ENCODE results near the gene BBS9. TPM values are rescaled to one million over a fixed set of nuclear protein-coding genes. Genes with fewer than 3 reads are reported as not detected.
A peak's percentile ranks its signal among the peaks of the same experiment; 100 is the strongest.

The BBS9 gene
- total RNA-seq, 2 donors from 2014 or later = 16.6 to 17.8 TPM

GRCh38 chr7:33614357-33615117, 485.2 kb downstream of the BBS9 start:
- no peak overlapping the region for H3K4me3 Mint-ChIP-seq
- peaks cover 4 to 12% of the 10 kb centered on the region in 2 donors for H3K4me1 Mint-ChIP-seq (ENCODE audit: low read depth in 2 of 2)
- peaks cover 6% of the 10 kb centered on the region for H3K9me3 Mint-ChIP-seq
- peak overlapping the region in 1 of 2 donors; percentile 44 for H3K27ac Mint-ChIP-seq
- no peaks in the 10 kb centered on the region for H3K27me3 Mint-ChIP-seq
- ATAC-seq (no peak), DNase-seq (ENCODE audit: low spot score) (no peak)
- H3K36me3 Mint-ChIP-seq = peaks cover 21% of the 10 kb centered on the region

GRCh38 chr7:33616752-33617151, 487.4 kb downstream of the BBS9 start:
- H3K4me3 Mint-ChIP-seq = no peak overlapping the region
- H3K27me3 Mint-ChIP-seq = no peaks in the 10 kb centered on the region
- peaks cover 38% of the 10 kb centered on the region for H3K36me3 Mint-ChIP-seq
- peaks cover 4 to 10% of the 10 kb centered on the region in 2 donors for H3K4me1 Mint-ChIP-seq (ENCODE audit: low read depth in 2 of 2)
- H3K27ac Mint-ChIP-seq = no peak overlapping the region
- peaks cover 12% of the 10 kb centered on the region for H3K9me3 Mint-ChIP-seq
- DNase-seq (ENCODE audit: low spot score) (no peak), ATAC-seq (no peak)

- no peak overlapping the region for H3K4me3 Mint-ChIP-seq
- H3K4me1 Mint-ChIP-seq (ENCODE audit: low read depth in 2 of 2) = peaks cover 4 to 7% of the 10 kb centered on the region in 2 donors
- ATAC-seq = no peak
- H3K36me3 Mint-ChIP-seq = peaks cover 38% of the 10 kb centered on the region
- H3K27ac Mint-ChIP-seq = no peak overlapping the region
- no peak for DNase-seq (ENCODE audit: low spot score)
- no peaks in the 10 kb centered on the region for H3K27me3 Mint-ChIP-seq
- peaks cover 9% of the 10 kb centered on the region for H3K9me3 Mint-ChIP-seq
These were observed 489.9 kb downstream of the BBS9 start for GRCh38 chr7:33619264-33619663.

- no peak for ATAC-seq
- H3K36me3 Mint-ChIP-seq = peaks cover 30% of the 10 kb centered on the region
- no peaks in the 10 kb centered on the region for H3K27me3 Mint-ChIP-seq
- H3K27ac Mint-ChIP-seq = no peak overlapping the region
- H3K4me1 Mint-ChIP-seq (ENCODE audit: low read depth in 2 of 2) = peaks cover 0 to 3% of the 10 kb centered on the region in 2 donors
- no peak for DNase-seq (ENCODE audit: low spot score)
- H3K9me3 Mint-ChIP-seq = peaks cover 13% of the 10 kb centered on the region
- H3K4me3 Mint-ChIP-seq = no peak overlapping the region
These were observed 493.9 kb downstream of the BBS9 start for GRCh38 chr7:33623267-33623666.

- no peak for DNase-seq (ENCODE audit: low spot score)
- Mint-ChIP-seq H3K4me3 (no peak overlapping the region), H3K36me3 (peaks cover 30% of the 10 kb centered on the region), H3K9me3 (peaks cover 13% of the 10 kb centered on the region), H3K27me3 (no peaks in the 10 kb centered on the region), H3K4me1 (ENCODE audit: low read depth in 2 of 2) (peaks cover 0 to 3% of the 10 kb centered on the region in 2 donors), H3K27ac (no peak overlapping the region)
- ATAC-seq = no peak
These were observed 494.9 kb downstream of the BBS9 start for GRCh38 chr7:33624215-33624614.

- peaks cover 0 to 3% of the 10 kb centered on the region in 2 donors for H3K4me1 Mint-ChIP-seq (ENCODE audit: low read depth in 2 of 2)
- H3K9me3 Mint-ChIP-seq = peaks cover 7% of the 10 kb centered on the region
- no peak overlapping the region for H3K4me3 Mint-ChIP-seq
- peaks cover 11% of the 10 kb centered on the region for H3K36me3 Mint-ChIP-seq
- DNase-seq (ENCODE audit: low spot score) = no peak
- no peak overlapping the region for H3K27ac Mint-ChIP-seq
- H3K27me3 Mint-ChIP-seq = no peaks in the 10 kb centered on the region
- ATAC-seq = no peak
These were observed 497.5 kb downstream of the BBS9 start for GRCh38 chr7:33626869-33627268.

GRCh38 chr7:33627741-33628140, 498.4 kb downstream of the BBS9 start:
- H3K27me3 Mint-ChIP-seq = no peaks in the 10 kb centered on the region
- peaks cover 7% of the 10 kb centered on the region for H3K9me3 Mint-ChIP-seq
- H3K4me1 Mint-ChIP-seq (ENCODE audit: low read depth in 2 of 2) = peaks cover 0 to 3% of the 10 kb centered on the region in 2 donors
- no peak overlapping the region for H3K27ac Mint-ChIP-seq
- DNase-seq (ENCODE audit: low spot score) (no peak), ATAC-seq (no peak)
- peaks cover 11% of the 10 kb centered on the region for H3K36me3 Mint-ChIP-seq
- H3K4me3 Mint-ChIP-seq = no peak overlapping the region

- Mint-ChIP-seq H3K27ac (no peak overlapping the region), H3K4me1 (ENCODE audit: low read depth in 2 of 2) (peaks cover 0 to 5% of the 10 kb centered on the region in 2 donors), H3K9me3 (peaks cover 7% of the 10 kb centered on the region), H3K27me3 (no peaks in the 10 kb centered on the region), H3K36me3 (peaks cover 11% of the 10 kb centered on the region), H3K4me3 (no peak overlapping the region)
- DNase-seq (ENCODE audit: low spot score) (no peak), ATAC-seq (no peak)
These were observed 499.5 kb downstream of the BBS9 start for GRCh38 chr7:33628894-33629293.

GRCh38 chr7:33630359-33630758, 501.0 kb downstream of the BBS9 start:
- Mint-ChIP-seq H3K27me3 (no peaks in the 10 kb centered on the region), H3K36me3 (peaks cover 11% of the 10 kb centered on the region), H3K9me3 (peaks cover 7% of the 10 kb centered on the region), H3K4me3 (no peak overlapping the region), H3K4me1 (ENCODE audit: low read depth in 2 of 2) (peaks cover 0 to 12% of the 10 kb centered on the region in 2 donors), H3K27ac (no peak overlapping the region)
- DNase-seq (ENCODE audit: low spot score) (no peak), ATAC-seq (no peak)

- no peaks in the 10 kb centered on the region for H3K27me3 Mint-ChIP-seq
- H3K4me3 Mint-ChIP-seq = no peak overlapping the region
- H3K36me3 Mint-ChIP-seq = no peaks in the 10 kb centered on the region
- peaks cover 0 to 16% of the 10 kb centered on the region in 2 donors for H3K4me1 Mint-ChIP-seq (ENCODE audit: low read depth in 2 of 2)
- no peak for DNase-seq (ENCODE audit: low spot score)
- no peaks in the 10 kb centered on the region for H3K9me3 Mint-ChIP-seq
- ATAC-seq = no peak
- no peak overlapping the region for H3K27ac Mint-ChIP-seq
These were observed 503.0 kb downstream of the BBS9 start for GRCh38 chr7:33632322-33632721.

- Mint-ChIP-seq H3K36me3 (no peaks in the 10 kb centered on the region), H3K4me3 (no peak overlapping the region), H3K9me3 (no peaks in the 10 kb centered on the region), H3K27me3 (no peaks in the 10 kb centered on the region), H3K27ac (no peak overlapping the region), H3K4me1 (ENCODE audit: low read depth in 2 of 2) (peaks cover 0 to 16% of the 10 kb centered on the region in 2 donors)
- ATAC-seq = no peak
- no peak for DNase-seq (ENCODE audit: low spot score)
These were observed 503.6 kb downstream of the BBS9 start for GRCh38 chr7:33632840-33633525.

GRCh38 chr7:33634606-33635005, 505.2 kb downstream of the BBS9 start:
- no peak for DNase-seq (ENCODE audit: low spot score)
- ATAC-seq = peak; percentile 17 to 48
- H3K27me3 Mint-ChIP-seq = no peaks in the 10 kb centered on the region
- no peaks in the 10 kb centered on the region for H3K9me3 Mint-ChIP-seq
- no peak overlapping the region for H3K4me3 Mint-ChIP-seq
- H3K4me1 Mint-ChIP-seq (ENCODE audit: low read depth in 2 of 2) = peaks cover 7 to 22% of the 10 kb centered on the region in 2 donors
- no peaks in the 10 kb centered on the region for H3K36me3 Mint-ChIP-seq
- H3K27ac Mint-ChIP-seq = no peak overlapping the region

- H3K36me3 Mint-ChIP-seq = no peaks in the 10 kb centered on the region
- no peak overlapping the region for H3K4me3 Mint-ChIP-seq
- ATAC-seq = no peak
- peaks cover 16 to 30% of the 10 kb centered on the region in 2 donors for H3K4me1 Mint-ChIP-seq (ENCODE audit: low read depth in 2 of 2)
- no peaks in the 10 kb centered on the region for H3K27me3 Mint-ChIP-seq
- H3K9me3 Mint-ChIP-seq = peaks cover 3% of the 10 kb centered on the region
- no peak for DNase-seq (ENCODE audit: low spot score)
- peak overlapping the region in 1 of 2 donors; percentile 77 for H3K27ac Mint-ChIP-seq
These were observed 507.0 kb downstream of the BBS9 start for GRCh38 chr7:33636359-33636758.

- H3K9me3 Mint-ChIP-seq = peaks cover 6% of the 10 kb centered on the region
- peaks cover 34 to 36% of the 10 kb centered on the region in 2 donors for H3K4me1 Mint-ChIP-seq (ENCODE audit: low read depth in 2 of 2)
- DNase-seq (ENCODE audit: low spot score) (no peak), ATAC-seq (peak in 1 of 2 donors; percentile 67)
- no peaks in the 10 kb centered on the region for H3K27me3 Mint-ChIP-seq
- peak overlapping the region; percentile 45 to 85 for H3K27ac Mint-ChIP-seq
- no peaks in the 10 kb centered on the region for H3K36me3 Mint-ChIP-seq
- peak overlapping the region; percentile 55 for H3K4me3 Mint-ChIP-seq
These were observed 510.3 kb downstream of the BBS9 start for GRCh38 chr7:33639552-33640197.

Measured in natural killer cell treated with Interleukin-12 subunit alpha and Interleukin-12 subunit beta and Interleukin-15 and Interleukin-18, amount 100 ng/mL, for 72 hours (primary cell).